Endothelial cell of umbilical vein (primary cell): ENCODE results near the gene RHOF. TPM values are rescaled to one million over a fixed set of nuclear protein-coding genes. Genes with fewer than 3 reads are reported as not detected.

Experiments used
- BruUV-seq: library from RNA; stranded (reverse); fragments of 400-500 nt; replicated peaks from 2 replicates; lab custom pipeline; 2021; lab: Mats Ljungman, UMichigan
- CTCF ChIA-PET: fragments of 300-600, 350-600 bp; sonication (Branson Sonifier 250); formaldehyde crosslinking; loops from one replicate; lab custom pipeline; 2021; ENCODE audit warnings: antibody characterized with exemption, inconsistent platforms; lab: Charles Lee
- POLR2A ChIA-PET: fragments of 300-600, 350-600 bp; sonication (Branson Sonifier 250); formaldehyde crosslinking; loops from one replicate; lab custom pipeline; 2021; ENCODE audit warnings: antibody characterized with exemption, inconsistent platforms; lab: Charles Lee
- DNase-seq: peaks from one replicate; pipeline ENCODE4 v3.0.0-alpha.2; 2011; ENCODE audit warnings: low read depth, low spot score
- FAIRE-seq: peaks from 2 replicates; lab custom pipeline; 2011; peaks lifted over from hg19 to GRCh38; lab: Jason Lieb, UNC
- H2AFZ ChIP-seq: 2 replicates; pipeline ENCODE4 v1.6.0; 2012; ENCODE audit warnings: low read depth, low read length, control low read depth, inconsistent platforms
- H3K27ac ChIP-seq: 2 replicates; pipeline ENCODE4 v1.5.1; 2011; ENCODE audit warnings: low read depth, mild to moderate bottlenecking, control low read depth, low read length, moderate library complexity; ENCODE audit not compliant: insufficient read depth
- H3K27me3 ChIP-seq, 2 experiments: 2 replicates each; pipeline versions ENCODE4 v1.6.0 to v1.6.1; 2011; ENCODE audit warnings: low read length in 2 of 2, mixed read lengths in 1 of 2; ENCODE audit not compliant: control insufficient read depth in 2 of 2, insufficient read depth in 2 of 2
- H3K36me3 ChIP-seq, 2 experiments: 2 replicates in 1 of 2; 3 replicates in 1 of 2; pipeline ENCODE4 v1.5.1; 2011; ENCODE audit warnings: low read length in 2 of 2, mild to moderate bottlenecking in 1 of 2, moderate library complexity in 1 of 2; ENCODE audit not compliant: control insufficient read depth in 2 of 2, insufficient read depth in 2 of 2; ENCODE audit errors: extremely low read depth in 1 of 2
- H3K4me1 ChIP-seq: 3 replicates; pipeline ENCODE4 v1.5.1; 2011; ENCODE audit warnings: mild to moderate bottlenecking, low read length; ENCODE audit not compliant: control insufficient read depth, insufficient read depth; ENCODE audit errors: extremely low read depth
- H3K4me2 ChIP-seq: 2 replicates; pipeline ENCODE4 v1.6.1; 2011; ENCODE audit warnings: low read length, control low read depth, mixed read lengths; ENCODE audit not compliant: insufficient read depth
- H3K4me3 ChIP-seq, 3 experiments: fragments of 200-600 bp in 1 of 3; sonication (generic), shearing (Covaris generic) in 1 of 3; replicated peaks in 1 of 3; 2 replicates each; pipeline ENCODE4 v1.5.1; 2011 to 2016; ENCODE audit warnings: control low read depth in 3 of 3, low read length in 3 of 3, mild to moderate bottlenecking in 2 of 3, inconsistent platforms in 1 of 3, low read depth in 1 of 3, moderate library complexity in 1 of 3; ENCODE audit not compliant: insufficient read depth in 1 of 3
- H3K79me2 ChIP-seq: 2 replicates; pipeline ENCODE4 v1.6.0; 2012; ENCODE audit warnings: low read length, inconsistent platforms; ENCODE audit not compliant: control insufficient read depth, insufficient read depth
- H3K9ac ChIP-seq: replicated peaks from 2 replicates; pipeline ENCODE3; 2011; ENCODE audit warnings: low read length, control low read depth; ENCODE audit not compliant: insufficient read depth; ENCODE audit errors: extremely low read depth
- H3K9me1 ChIP-seq: replicated peaks from 3 replicates; pipeline ENCODE4 v1.6.0; 2011; ENCODE audit warnings: mild to moderate bottlenecking, low read length; ENCODE audit not compliant: control insufficient read depth, insufficient read depth; ENCODE audit errors: extremely low read depth
- H3K9me3 ChIP-seq: replicated peaks from 2 replicates; pipeline ENCODE4 v1.5.1; 2012; ENCODE audit warnings: low read length, inconsistent platforms; ENCODE audit not compliant: control insufficient read depth, insufficient read depth
- H4K20me1 ChIP-seq: replicated peaks from 2 replicates; pipeline ENCODE3; 2011; ENCODE audit warnings: mild to moderate bottlenecking, low read length; ENCODE audit not compliant: control insufficient read depth, insufficient read depth; ENCODE audit errors: extremely low read depth
- CTCF ChIP-seq, 2 donors: IDR thresholded peaks; 1 replicate in 1 of 2; 2 replicates in 1 of 2; pipeline ENCODE4 v1.5.1; 2011; ENCODE audit warnings: low read length in 2 of 2, mild to moderate bottlenecking in 2 of 2, moderate library complexity in 2 of 2, control low read depth in 1 of 2, inconsistent platforms in 1 of 2, low read depth in 1 of 2; ENCODE audit not compliant: insufficient read depth in 1 of 2; ENCODE audit errors: extremely low read depth in 1 of 2
- FOS ChIP-seq: IDR thresholded peaks from 2 replicates; pipeline ENCODE4 v1.6.1; 2011; ENCODE audit warnings: mild to moderate bottlenecking, low read length, moderate library complexity, borderline replicate concordance; ENCODE audit not compliant: insufficient read depth
- GATA2 ChIP-seq: IDR thresholded peaks from 2 replicates; pipeline ENCODE4 v1.7.0; 2011; ENCODE audit warnings: low read depth, mild to moderate bottlenecking, moderate library complexity, mixed read lengths, low read length; ENCODE audit not compliant: insufficient read length, insufficient read depth
- MAX ChIP-seq: IDR thresholded peaks from 2 replicates; pipeline ENCODE4 v1.6.1; 2011; ENCODE audit not compliant: insufficient read depth, insufficient read length
- MYC ChIP-seq: IDR thresholded peaks from one replicate; pipeline ENCODE4 v1.6.1; 2011; ENCODE audit warnings: mild to moderate bottlenecking, low read depth, low read length
- POLR2A ChIP-seq: IDR thresholded peaks from 2 replicates; pipeline ENCODE4 v1.6.1; 2012; ENCODE audit warnings: low read depth, mild to moderate bottlenecking, control low read depth, low read length
- POLR2AphosphoS5 ChIP-seq: IDR thresholded peaks from 2 replicates; pipeline ENCODE4 v1.6.1; 2012; ENCODE audit warnings: low read depth, mild to moderate bottlenecking, control low read depth, low read length, moderate library complexity; ENCODE audit not compliant: insufficient read depth
- dilution Hi-C: fragments of 300-500 bp; cut with MboI; formaldehyde crosslinking; loops from one replicate; pipeline ENCODE4 v1.15.0; 2019; ENCODE audit warnings: low sequenced_read_pairs; ENCODE audit not compliant: extremely low pct_ligation_motif_present
- intact Hi-C: fragments of 100-400 bp; cut with micrococcal nuclease; formaldehyde crosslinking; loops from one replicate; pipeline ENCODE4 v1.10.0; 2022
- polyA plus RNA-seq, 4 experiments: library from polyadenylated mRNA; depleted of rRNA in 3 of 4; stranded (reverse) in 3 of 4; unstranded in 1 of 4; fragments of >200 nt; gene quantifications; 2 replicates each; pipeline versions ENCODE4 v1.2.1 to v1.2.3, GENCODE V29; 2011 to 2012; ENCODE audit warnings: missing spikeins in 1 of 4
- total RNA-seq: library from RNA; stranded (reverse); gene quantifications from 2 replicates; pipeline ENCODE4 v1.2.3, GENCODE V29; 2021

RHOF gene
- total and polyA plus RNA-seq, 2 donors (not counting 3 experiments of a cell fraction or from before 2014, with no cell fraction given), result 9.3 to 22.3 TPM

- TF ChIP-seq MAX, result no peak
- TF ChIP-seq FOS, result no peak
- TF ChIP-seq MYC, result no peak
- no peak for TF ChIP-seq POLR2AphosphoS5
- TF ChIP-seq POLR2A, result no peak
- TF ChIP-seq GATA2, result no peak
- no peak for TF ChIP-seq CTCF (IDR thresholded peaks at IDR 0.05; ENCODE audit: extremely low read depth in 1 of 2, insufficient read depth in 1 of 2, low read depth in 1 of 2, low read length in 2 of 2)
- peaks cover 22% of the 10 kb centered on the region for H3K4me1 ChIP-seq
- no peaks in the 10 kb centered on the region for H3K27me3 ChIP-seq
- H3K27ac ChIP-seq, result no peak overlapping the region
- peak overlapping the region; percentile 43 for H3K4me2 ChIP-seq
- peaks cover 65% of the 10 kb centered on the region for H3K79me2 ChIP-seq
- H3K9me1 ChIP-seq, result no peaks in the 10 kb centered on the region
- no peaks in the 10 kb centered on the region for H4K20me1 ChIP-seq
- CTCF ChIA-PET, result interaction anchor here (0.6 to 12.8 kb wide), 33 partner anchors 11 to 424 kb away, joined by 3 to 774 read pairs (median 5); partner anchors contain the start of genes CFAP251, PSMD9, RHOF and SETD1B
- peak; percentile 53 for DNase-seq
- peak; percentile 84 for FAIRE-seq
- no peak overlapping the region for H3K9ac ChIP-seq
- H3K36me3 ChIP-seq, result peaks cover 8 to 50% of the 10 kb centered on the region in 2 experiments
- no TSS peak for BruUV-seq
- dilution Hi-C loops (no loop called here), intact Hi-C loops (loop anchor here (1.0 to 2.0 kb wide), 5 partner anchors 8 to 115 kb away; partner anchors contain the start of genes PSMD9 and SETD1B)
- H2AFZ ChIP-seq, result no peak overlapping the region
- H3K4me3 ChIP-seq, result peak overlapping the region in 2 of 3 experiments; percentile 49
- POLR2A ChIA-PET, result interaction anchor here (2.4 to 2.5 kb wide), 2 partner anchors 10 to 16 kb away, joined by 20 to 37 read pairs; partner anchors contain the start of gene RHOF
- no peaks in the 10 kb centered on the region for H3K9me3 ChIP-seq
Measured at GRCh38 chr12:121812320-121812871, 18.9 kb upstream of the RHOF start.
